CD4-positive, alpha-beta T cell treated with Interleukin-17A for 4 hours (primary cell): Measurements from ENCODE around the gene TBC1D10A.
A peak's percentile ranks its signal among the peaks of the same experiment; 100 is the strongest.

Source experiments
- DNase-seq: peaks from one replicate; pipeline ENCODE4 v3.0.0-alpha.2; 2020; ENCODE audit warnings: mixed read lengths

The TBC1D10A gene

GRCh38 chr22:30245181-30245984 is 81.4 kb downstream of the TBC1D10A start:
- no peak for DNase-seq

- no peak for DNase-seq
Measured at GRCh38 chr22:30244641-30245040, 82.1 kb downstream of the TBC1D10A start.

GRCh38 chr22:30244066-30244465 is 82.7 kb downstream of the TBC1D10A start:
- no peak for DNase-seq

- DNase-seq: peak; percentile 20
Measured at GRCh38 chr22:30243661-30244060, 83.1 kb downstream of the TBC1D10A start.
